C4-2B (cell line): ENCODE results near the gene GPR160.

Source experiments
- CTCF ChIP-seq: fragments of 450-650 bp; conservative IDR thresholded peaks from 2 replicates; pipeline ENCODE4 v1.5.1; 2017; ENCODE audit warnings: mild to moderate bottlenecking
- ZFX ChIP-seq: fragments of 450-650 bp; IDR thresholded peaks from 2 replicates; pipeline ENCODE4 v1.6.1; 2017

- TF ChIP-seq CTCF (peak; percentile 33; the same call in 1 of the 2 replicates), ZFX (no peak)
These were observed 79.3 kb downstream of the GPR160 start for GRCh38 chr3:170117134-170117533.
